MM.1S (cell line): ENCODE results near the gene BTBD1.

Source experiments
- EZH2 ChIP-seq: fragments of 300-600 bp; sonication (generic); optimal IDR thresholded peaks from 2 replicates; pipeline ENCODE3; 2017; ENCODE audit warnings: low read depth, mild to moderate bottlenecking, antibody characterized with exemption, low read length, mixed read lengths
- TF ChIP-seq, protein P1 (sequence below): fragments of 300-600 bp; sonication (generic); IDR thresholded peaks from 2 replicates; pipeline ENCODE4 v1.5.1; 2016; ENCODE audit warnings: antibody characterized with exemption, low read length, mixed read lengths

DNA sequence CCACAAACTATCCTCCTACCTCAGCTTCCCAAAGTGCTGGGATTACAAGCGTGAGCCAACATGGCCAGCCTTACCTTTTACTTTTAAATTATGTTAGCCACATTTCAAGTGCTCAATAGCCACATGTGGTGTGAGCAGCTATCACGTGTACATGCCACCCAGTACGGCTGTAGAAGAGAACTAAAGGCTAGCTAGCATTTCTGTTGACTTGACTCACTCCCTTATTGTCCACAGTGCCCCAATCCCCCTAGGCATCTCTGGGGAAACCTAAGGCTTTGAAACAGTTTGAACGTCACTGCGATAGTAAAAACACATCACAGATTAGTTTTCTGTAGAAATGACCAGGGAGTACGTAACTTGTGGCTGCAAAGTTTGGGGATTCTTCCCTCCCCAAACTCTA, 67.6 kb downstream of the BTBD1 start:
- TF ChIP-seq, protein P1, sequence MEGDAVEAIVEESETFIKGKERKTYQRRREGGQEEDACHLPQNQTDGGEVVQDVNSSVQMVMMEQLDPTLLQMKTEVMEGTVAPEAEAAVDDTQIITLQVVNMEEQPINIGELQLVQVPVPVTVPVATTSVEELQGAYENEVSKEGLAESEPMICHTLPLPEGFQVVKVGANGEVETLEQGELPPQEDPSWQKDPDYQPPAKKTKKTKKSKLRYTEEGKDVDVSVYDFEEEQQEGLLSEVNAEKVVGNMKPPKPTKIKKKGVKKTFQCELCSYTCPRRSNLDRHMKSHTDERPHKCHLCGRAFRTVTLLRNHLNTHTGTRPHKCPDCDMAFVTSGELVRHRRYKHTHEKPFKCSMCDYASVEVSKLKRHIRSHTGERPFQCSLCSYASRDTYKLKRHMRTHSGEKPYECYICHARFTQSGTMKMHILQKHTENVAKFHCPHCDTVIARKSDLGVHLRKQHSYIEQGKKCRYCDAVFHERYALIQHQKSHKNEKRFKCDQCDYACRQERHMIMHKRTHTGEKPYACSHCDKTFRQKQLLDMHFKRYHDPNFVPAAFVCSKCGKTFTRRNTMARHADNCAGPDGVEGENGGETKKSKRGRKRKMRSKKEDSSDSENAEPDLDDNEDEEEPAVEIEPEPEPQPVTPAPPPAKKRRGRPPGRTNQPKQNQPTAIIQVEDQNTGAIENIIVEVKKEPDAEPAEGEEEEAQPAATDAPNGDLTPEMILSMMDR = no peak
- no peak for TF ChIP-seq EZH2
